HG02678 (cell line): ENCODE results near the gene RPL7L1.
"Not testable (repeated sequence)": the region's sequence is repeated elsewhere in the genome, so short reads cannot be mapped to it uniquely, and the experiment has no call there.

ENCODE experiments used
- ATAC-seq: cut with Tn5 transposase; IDR thresholded peaks from one replicate; pipeline ENCODE4 v1.9.1; 2021; ENCODE audit warnings: mild to moderate bottlenecking, moderate library complexity; ENCODE audit not compliant: unreplicated experiment

RPL7L1 gene

GRCh38 chr6:42890311-42891198 lies 11.1 kb downstream of the RPL7L1 start:
- peak; percentile 95 for ATAC-seq

GRCh38 chr6:42891199-42891722 lies 11.8 kb downstream of the RPL7L1 start:
- no peak for ATAC-seq

- ATAC-seq, result not testable (repeated sequence)
These were observed 14.8 kb downstream of the RPL7L1 start for GRCh38 chr6:42894041-42894828.

- no peak for ATAC-seq
These were observed 16.8 kb downstream of the RPL7L1 start for GRCh38 chr6:42896178-42896719.

- no peak for ATAC-seq
These were observed 19.5 kb downstream of the RPL7L1 start for GRCh38 chr6:42898891-42899361.

- ATAC-seq, result no peak
These were observed 20.5 kb downstream of the RPL7L1 start for GRCh38 chr6:42899871-42900270.

- ATAC-seq, result no peak
These were observed 22.1 kb downstream of the RPL7L1 start for GRCh38 chr6:42901538-42901957.

GRCh38 chr6:42902429-42903263 lies 23.2 kb downstream of the RPL7L1 start:
- ATAC-seq, result not testable (repeated sequence)

- ATAC-seq, result no peak
These were observed 25.1 kb downstream of the RPL7L1 start for GRCh38 chr6:42904467-42904866.

GRCh38 chr6:42907336-42907735 lies 27.9 kb downstream of the RPL7L1 start:
- ATAC-seq, result no peak

GRCh38 chr6:42909835-42910234 lies 30.4 kb downstream of the RPL7L1 start:
- no peak for ATAC-seq

- no peak for ATAC-seq
These were observed 32.0 kb downstream of the RPL7L1 start for GRCh38 chr6:42911171-42912021.

- no peak for ATAC-seq
These were observed 35.1 kb downstream of the RPL7L1 start for GRCh38 chr6:42914546-42914945.

GRCh38 chr6:42915732-42916131 lies 36.3 kb downstream of the RPL7L1 start, which contains the start of gene PTCRA:
Gene PTCRA, plus strand, starts transcription at chr6:42916053. Its CDS starts 17 bp downstream, at chr6:42916070.
- peak; percentile 80 for ATAC-seq

- ATAC-seq, result no peak
These were observed 36.9 kb downstream of the RPL7L1 start for GRCh38 chr6:42916288-42916687.

GRCh38 chr6:42921801-42922200 lies 42.4 kb downstream of the RPL7L1 start:
- ATAC-seq, result no peak

- no peak for ATAC-seq
These were observed 44.2 kb downstream of the RPL7L1 start for GRCh38 chr6:42923666-42924065.

GRCh38 chr6:42925248-42925857 lies 45.9 kb downstream of the RPL7L1 start:
- no peak for ATAC-seq
